Suprapubic skin (tissue), 4 donors: ENCODE data around the gene RAB27B. TPM values are rescaled to one million over a fixed set of nuclear protein-coding genes. Genes with fewer than 3 reads are reported as not detected.

Experiments used
- DNase-seq, 2 donors: peaks; one replicate each; pipeline ENCODE4 v3.0.0-alpha.2; 2019; ENCODE audit warnings: low spot score in 2 of 2
- H3K27ac ChIP-seq: fragments of 200-600 bp; sonication (generic); one replicate; pipeline ENCODE4 v1.5.1; 2019
- H3K27me3 ChIP-seq: fragments of 200-600 bp; sonication (generic); one replicate; pipeline ENCODE4 v1.5.1; 2019
- H3K36me3 ChIP-seq: fragments of 200-600 bp; sonication (generic); one replicate; pipeline ENCODE4 v1.5.1; 2019
- H3K4me1 ChIP-seq: fragments of 200-600 bp; sonication (generic); one replicate; pipeline ENCODE4 v1.5.1; 2019
- H3K4me3 ChIP-seq: fragments of 200-600 bp; sonication (generic); one replicate; pipeline ENCODE4 v1.5.1; 2019; ENCODE audit warnings: mild to moderate bottlenecking
- H3K9me3 ChIP-seq: fragments of 200-600 bp; sonication (generic); one replicate; pipeline ENCODE4 v1.5.1; 2019
- EP300 ChIP-seq: sonication (generic); formaldehyde crosslinking; IDR thresholded peaks from one replicate; pipeline ENCODE4 v1.6.1; 2017; ENCODE audit warnings: antibody characterized with exemption
- POLR2A ChIP-seq, 2 donors: fragments of 450-650 bp; IDR thresholded peaks; one replicate each; pipeline ENCODE4 v1.6.1; 2017; ENCODE audit warnings: antibody characterized with exemption in 2 of 2, mild to moderate bottlenecking in 2 of 2, moderate library complexity in 2 of 2
- POLR2AphosphoS5 ChIP-seq, 3 donors: sonication (generic); formaldehyde crosslinking; IDR thresholded peaks; one replicate each; pipeline ENCODE4 v1.6.1; 2017; ENCODE audit warnings: antibody characterized with exemption in 3 of 3
- WGBS: methylation state at CpG from one replicate; pipeline ENCODE4 v1.1.5; 2018; 5-methylcytosine and 5-hydroxymethylcytosine counted together
- total RNA-seq, 4 donors: library from RNA; depleted of rRNA; stranded (reverse); fragments of >200 nt; gene quantifications; one replicate each; pipeline ENCODE4 v1.1.0, GENCODE V29; 2016
- TF ChIP-seq, protein P1 (sequence below), 2 donors: fragments of 200-600 bp in 1 of 2; fragments of 450-650 bp in 1 of 2; sonication (generic) in 1 of 2; IDR thresholded peaks; one replicate each; pipeline ENCODE4 v1.5.1; 2016 to 2019; ENCODE audit warnings: antibody characterized with exemption in 2 of 2, mild to moderate bottlenecking in 1 of 2, moderate library complexity in 1 of 2

The RAB27B gene
- total RNA-seq, 4 donors from 2014 or later: 18.0 to 32.8 (median 20.6) TPM

GRCh38 chr18:54843314-54843713 is 15.0 kb downstream of the RAB27B start:
- WGBS: 85% methylated on average over 2 of the region's 2 CpGs
- Histone ChIP-seq H3K36me3 (no peaks in the 10 kb centered on the region), H3K9me3 (no peaks in the 10 kb centered on the region), H3K27me3 (no peaks in the 10 kb centered on the region), H3K4me1 (no peaks in the 10 kb centered on the region), H3K4me3 (no peak overlapping the region), H3K27ac (no peak overlapping the region)
- no peak for DNase-seq
- no peak for TF ChIP-seq EP300
- TF ChIP-seq POLR2A (IDR thresholded peaks at IDR 0.05): no peak
- no peak for TF ChIP-seq POLR2AphosphoS5 (IDR thresholded peaks at IDR 0.05)
- TF ChIP-seq, protein P1, sequence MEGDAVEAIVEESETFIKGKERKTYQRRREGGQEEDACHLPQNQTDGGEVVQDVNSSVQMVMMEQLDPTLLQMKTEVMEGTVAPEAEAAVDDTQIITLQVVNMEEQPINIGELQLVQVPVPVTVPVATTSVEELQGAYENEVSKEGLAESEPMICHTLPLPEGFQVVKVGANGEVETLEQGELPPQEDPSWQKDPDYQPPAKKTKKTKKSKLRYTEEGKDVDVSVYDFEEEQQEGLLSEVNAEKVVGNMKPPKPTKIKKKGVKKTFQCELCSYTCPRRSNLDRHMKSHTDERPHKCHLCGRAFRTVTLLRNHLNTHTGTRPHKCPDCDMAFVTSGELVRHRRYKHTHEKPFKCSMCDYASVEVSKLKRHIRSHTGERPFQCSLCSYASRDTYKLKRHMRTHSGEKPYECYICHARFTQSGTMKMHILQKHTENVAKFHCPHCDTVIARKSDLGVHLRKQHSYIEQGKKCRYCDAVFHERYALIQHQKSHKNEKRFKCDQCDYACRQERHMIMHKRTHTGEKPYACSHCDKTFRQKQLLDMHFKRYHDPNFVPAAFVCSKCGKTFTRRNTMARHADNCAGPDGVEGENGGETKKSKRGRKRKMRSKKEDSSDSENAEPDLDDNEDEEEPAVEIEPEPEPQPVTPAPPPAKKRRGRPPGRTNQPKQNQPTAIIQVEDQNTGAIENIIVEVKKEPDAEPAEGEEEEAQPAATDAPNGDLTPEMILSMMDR (IDR thresholded peaks at IDR 0.05): no peak

- DNase-seq: no peak
- 30% methylated on average over 2 of the region's 2 CpGs for WGBS
- H3K27me3 ChIP-seq: no peaks in the 10 kb centered on the region
- no peaks in the 10 kb centered on the region for H3K4me1 ChIP-seq
- no peaks in the 10 kb centered on the region for H3K36me3 ChIP-seq
- TF ChIP-seq POLR2A (IDR thresholded peaks at IDR 0.05) (no peak), EP300 (no peak), POLR2AphosphoS5 (IDR thresholded peaks at IDR 0.05) (no peak)
- TF ChIP-seq, protein P1 (IDR thresholded peaks at IDR 0.05): no peak
- H3K27ac ChIP-seq: no peak overlapping the region
- H3K4me3 ChIP-seq: no peak overlapping the region
- H3K9me3 ChIP-seq: no peaks in the 10 kb centered on the region
These were observed 17.5 kb downstream of the RAB27B start for GRCh38 chr18:54845787-54846186.

- Histone ChIP-seq H3K4me1 (no peaks in the 10 kb centered on the region), H3K36me3 (no peaks in the 10 kb centered on the region), H3K4me3 (no peak overlapping the region), H3K9me3 (no peaks in the 10 kb centered on the region), H3K27me3 (no peaks in the 10 kb centered on the region), H3K27ac (no peak overlapping the region)
- 93% methylated on average over 1 of the region's 1 CpG for whole genome bisulfite sequencing
- DNase-seq: no peak
- TF ChIP-seq POLR2AphosphoS5 (IDR thresholded peaks at IDR 0.05) (no peak), EP300 (no peak), POLR2A (IDR thresholded peaks at IDR 0.05) (no peak)
- TF ChIP-seq, protein P1 (IDR thresholded peaks at IDR 0.05): no peak
These were observed 19.8 kb downstream of the RAB27B start for GRCh38 chr18:54848121-54848520.

GRCh38 chr18:54849683-54850082 is 21.4 kb downstream of the RAB27B start:
- H3K36me3 ChIP-seq: no peaks in the 10 kb centered on the region
- no peaks in the 10 kb centered on the region for H3K4me1 ChIP-seq
- no peaks in the 10 kb centered on the region for H3K27me3 ChIP-seq
- no peak overlapping the region for H3K4me3 ChIP-seq
- no peak overlapping the region for H3K27ac ChIP-seq
- no peaks in the 10 kb centered on the region for H3K9me3 ChIP-seq
- no peak for DNase-seq
- 76% methylated on average over 2 of the region's 2 CpGs for WGBS
- no peak for TF ChIP-seq EP300
- TF ChIP-seq POLR2AphosphoS5 (IDR thresholded peaks at IDR 0.05): no peak
- TF ChIP-seq POLR2A (IDR thresholded peaks at IDR 0.05): no peak
- TF ChIP-seq, protein P1 (IDR thresholded peaks at IDR 0.05): no peak

GRCh38 chr18:54850598-54850997 is 22.3 kb downstream of the RAB27B start:
- Histone ChIP-seq H3K27ac (no peak overlapping the region), H3K9me3 (no peaks in the 10 kb centered on the region), H3K36me3 (no peaks in the 10 kb centered on the region), H3K4me3 (no peak overlapping the region), H3K4me1 (no peaks in the 10 kb centered on the region), H3K27me3 (no peaks in the 10 kb centered on the region)
- no peak for DNase-seq
- 92% methylated on average over 3 of the region's 3 CpGs for WGBS
- TF ChIP-seq EP300 (no peak), POLR2AphosphoS5 (IDR thresholded peaks at IDR 0.05) (no peak), POLR2A (IDR thresholded peaks at IDR 0.05) (no peak)
- TF ChIP-seq, protein P1 (IDR thresholded peaks at IDR 0.05): no peak
